HCT116 (cell line): ENCODE data around the gene FCER1G.

ENCODE experiments used
- EZH2 ChIP-seq: fragments of 200-600 bp; sonication (generic); IDR thresholded peaks from 2 replicates; pipeline ENCODE4 v1.6.1; 2017; ENCODE audit warnings: antibody characterized with exemption, mixed run types
- POLR2A ChIP-seq: IDR thresholded peaks from 2 replicates; pipeline ENCODE4 v1.7.0; 2011; ENCODE audit warnings: borderline replicate concordance; ENCODE audit not compliant: insufficient read depth, insufficient read length; ENCODE audit errors: extremely low read depth
- TF ChIP-seq, protein P1 (sequence below): IDR thresholded peaks from 2 replicates; pipeline ENCODE4 v1.6.1; 2011; ENCODE audit warnings: mild to moderate bottlenecking, low read length, moderate library complexity; ENCODE audit not compliant: insufficient replicate concordance; ENCODE audit errors: extremely low read depth
- TF ChIP-seq, protein P2 (sequence below), 3 experiments: fragments of 200-600 bp in 1 of 3; sonication (generic) in 1 of 3; IDR thresholded peaks in 2 of 3; conservative IDR thresholded peaks in 1 of 3; 2 replicates each; pipeline ENCODE4 v1.5.1; 2012 to 2017; ENCODE audit warnings: low read depth in 2 of 3, low read length in 2 of 3, antibody characterized with exemption in 1 of 3, borderline replicate concordance in 1 of 3, control low read depth in 1 of 3, mild to moderate bottlenecking in 1 of 3, mixed read lengths in 1 of 3, mixed run types in 1 of 3, moderate library complexity in 1 of 3; ENCODE audit not compliant: insufficient read depth in 1 of 3

DNA sequence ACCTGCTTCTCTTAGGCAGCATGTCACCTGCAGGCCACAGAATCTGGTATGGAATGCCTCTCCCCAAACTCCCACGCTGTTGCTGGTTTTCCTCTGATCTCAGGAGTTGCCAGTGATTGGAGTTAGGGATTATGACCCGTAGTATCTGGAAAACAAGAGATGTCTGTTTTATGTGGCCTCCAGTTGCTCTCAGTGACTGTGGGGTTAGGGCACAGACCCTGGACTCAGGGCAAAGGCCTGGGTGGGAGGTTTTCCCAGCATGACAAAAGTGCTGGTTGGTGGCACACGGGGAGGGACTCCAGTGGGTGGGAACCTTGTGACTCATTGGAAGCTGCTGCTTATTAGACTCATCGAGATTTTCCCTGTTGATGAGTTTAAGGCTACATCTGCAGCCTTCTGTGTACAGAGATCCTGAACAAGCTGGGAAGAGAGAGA is 23.0 kb downstream of the FCER1G start, which contains the start of gene NR1I3:
- TF ChIP-seq, protein P1, sequence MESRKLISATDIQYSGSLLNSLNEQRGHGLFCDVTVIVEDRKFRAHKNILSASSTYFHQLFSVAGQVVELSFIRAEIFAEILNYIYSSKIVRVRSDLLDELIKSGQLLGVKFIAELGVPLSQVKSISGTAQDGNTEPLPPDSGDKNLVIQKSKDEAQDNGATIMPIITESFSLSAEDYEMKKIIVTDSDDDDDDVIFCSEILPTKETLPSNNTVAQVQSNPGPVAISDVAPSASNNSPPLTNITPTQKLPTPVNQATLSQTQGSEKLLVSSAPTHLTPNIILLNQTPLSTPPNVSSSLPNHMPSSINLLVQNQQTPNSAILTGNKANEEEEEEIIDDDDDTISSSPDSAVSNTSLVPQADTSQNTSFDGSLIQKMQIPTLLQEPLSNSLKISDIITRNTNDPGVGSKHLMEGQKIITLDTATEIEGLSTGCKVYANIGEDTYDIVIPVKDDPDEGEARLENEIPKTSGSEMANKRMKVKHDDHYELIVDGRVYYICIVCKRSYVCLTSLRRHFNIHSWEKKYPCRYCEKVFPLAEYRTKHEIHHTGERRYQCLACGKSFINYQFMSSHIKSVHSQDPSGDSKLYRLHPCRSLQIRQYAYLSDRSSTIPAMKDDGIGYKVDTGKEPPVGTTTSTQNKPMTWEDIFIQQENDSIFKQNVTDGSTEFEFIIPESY = no peak
- TF ChIP-seq POLR2A = no peak
- TF ChIP-seq, protein P2, sequence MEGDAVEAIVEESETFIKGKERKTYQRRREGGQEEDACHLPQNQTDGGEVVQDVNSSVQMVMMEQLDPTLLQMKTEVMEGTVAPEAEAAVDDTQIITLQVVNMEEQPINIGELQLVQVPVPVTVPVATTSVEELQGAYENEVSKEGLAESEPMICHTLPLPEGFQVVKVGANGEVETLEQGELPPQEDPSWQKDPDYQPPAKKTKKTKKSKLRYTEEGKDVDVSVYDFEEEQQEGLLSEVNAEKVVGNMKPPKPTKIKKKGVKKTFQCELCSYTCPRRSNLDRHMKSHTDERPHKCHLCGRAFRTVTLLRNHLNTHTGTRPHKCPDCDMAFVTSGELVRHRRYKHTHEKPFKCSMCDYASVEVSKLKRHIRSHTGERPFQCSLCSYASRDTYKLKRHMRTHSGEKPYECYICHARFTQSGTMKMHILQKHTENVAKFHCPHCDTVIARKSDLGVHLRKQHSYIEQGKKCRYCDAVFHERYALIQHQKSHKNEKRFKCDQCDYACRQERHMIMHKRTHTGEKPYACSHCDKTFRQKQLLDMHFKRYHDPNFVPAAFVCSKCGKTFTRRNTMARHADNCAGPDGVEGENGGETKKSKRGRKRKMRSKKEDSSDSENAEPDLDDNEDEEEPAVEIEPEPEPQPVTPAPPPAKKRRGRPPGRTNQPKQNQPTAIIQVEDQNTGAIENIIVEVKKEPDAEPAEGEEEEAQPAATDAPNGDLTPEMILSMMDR (IDR thresholded peaks at IDR 0.05 in 2 of 3, conservative IDR thresholded peaks at IDR 0.05 in 1 of 3; ENCODE audit: borderline replicate concordance in 1 of 3, insufficient read depth in 1 of 3, low read depth in 2 of 3, low read length in 2 of 3) = no peak
- no peak for TF ChIP-seq EZH2
